ENCODE results near the gene IL17RE.
"Not testable (repeated sequence)": the region's sequence is repeated elsewhere in the genome, so short reads cannot be mapped to it uniquely, and the experiment has no call there.

The IL17RE gene

DNA sequence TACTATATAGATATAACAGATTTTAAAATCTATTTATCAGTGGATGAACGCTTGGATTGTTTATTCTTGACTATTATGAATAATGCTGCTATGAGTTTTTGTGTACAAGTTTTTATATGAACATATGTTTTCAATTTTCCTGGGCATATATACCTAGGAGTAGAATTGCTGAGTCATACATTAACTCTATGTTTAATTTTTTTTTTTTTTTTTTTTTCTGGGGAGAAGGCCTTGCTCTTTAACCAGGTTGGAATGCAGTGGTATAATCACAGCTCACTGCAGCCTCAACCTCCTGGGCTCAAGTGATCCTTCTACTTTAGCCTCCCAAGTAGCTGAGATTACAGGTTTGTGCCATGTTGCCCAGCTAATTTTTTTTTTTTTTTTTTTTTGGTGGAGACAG is 31.7 kb upstream of the IL17RE start:
- no peak overlapping the region for H3K4me3 ChIP-seq (replicated peaks; ENCODE audit: low read depth, low read length)
- DNase-seq (ENCODE audit: extremely low read depth, low read depth) = peak; percentile 51
- TF ChIP-seq, protein P1, sequence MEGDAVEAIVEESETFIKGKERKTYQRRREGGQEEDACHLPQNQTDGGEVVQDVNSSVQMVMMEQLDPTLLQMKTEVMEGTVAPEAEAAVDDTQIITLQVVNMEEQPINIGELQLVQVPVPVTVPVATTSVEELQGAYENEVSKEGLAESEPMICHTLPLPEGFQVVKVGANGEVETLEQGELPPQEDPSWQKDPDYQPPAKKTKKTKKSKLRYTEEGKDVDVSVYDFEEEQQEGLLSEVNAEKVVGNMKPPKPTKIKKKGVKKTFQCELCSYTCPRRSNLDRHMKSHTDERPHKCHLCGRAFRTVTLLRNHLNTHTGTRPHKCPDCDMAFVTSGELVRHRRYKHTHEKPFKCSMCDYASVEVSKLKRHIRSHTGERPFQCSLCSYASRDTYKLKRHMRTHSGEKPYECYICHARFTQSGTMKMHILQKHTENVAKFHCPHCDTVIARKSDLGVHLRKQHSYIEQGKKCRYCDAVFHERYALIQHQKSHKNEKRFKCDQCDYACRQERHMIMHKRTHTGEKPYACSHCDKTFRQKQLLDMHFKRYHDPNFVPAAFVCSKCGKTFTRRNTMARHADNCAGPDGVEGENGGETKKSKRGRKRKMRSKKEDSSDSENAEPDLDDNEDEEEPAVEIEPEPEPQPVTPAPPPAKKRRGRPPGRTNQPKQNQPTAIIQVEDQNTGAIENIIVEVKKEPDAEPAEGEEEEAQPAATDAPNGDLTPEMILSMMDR (IDR thresholded peaks at IDR 0.05; ENCODE audit: low read depth, low read length, missing control alignments) = no peak

DNA sequence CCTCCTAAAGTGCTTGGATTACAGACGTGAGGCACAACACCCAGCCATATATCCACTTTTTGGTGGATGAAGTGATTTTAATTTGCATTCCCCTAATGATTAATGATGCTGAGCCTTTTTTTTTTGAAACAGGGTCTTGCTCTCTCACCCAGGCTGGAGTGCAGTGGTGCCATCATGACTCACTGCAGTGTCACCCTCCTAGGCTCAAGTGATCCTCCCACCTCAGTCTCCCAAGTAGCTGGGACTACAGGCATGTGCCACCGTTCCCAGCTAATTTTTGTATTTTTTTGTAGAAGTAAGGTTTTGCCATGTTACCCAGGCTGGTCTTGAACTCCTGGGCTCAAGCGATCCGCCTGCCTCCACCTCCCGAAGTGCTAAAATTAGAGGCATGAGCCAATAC is 30.6 kb upstream of the IL17RE start:
- DNase-seq (ENCODE audit: extremely low read depth, low read depth); H3K4me3 ChIP-seq (replicated peaks; ENCODE audit: low read depth, low read length): not testable (repeated sequence)

DNA sequence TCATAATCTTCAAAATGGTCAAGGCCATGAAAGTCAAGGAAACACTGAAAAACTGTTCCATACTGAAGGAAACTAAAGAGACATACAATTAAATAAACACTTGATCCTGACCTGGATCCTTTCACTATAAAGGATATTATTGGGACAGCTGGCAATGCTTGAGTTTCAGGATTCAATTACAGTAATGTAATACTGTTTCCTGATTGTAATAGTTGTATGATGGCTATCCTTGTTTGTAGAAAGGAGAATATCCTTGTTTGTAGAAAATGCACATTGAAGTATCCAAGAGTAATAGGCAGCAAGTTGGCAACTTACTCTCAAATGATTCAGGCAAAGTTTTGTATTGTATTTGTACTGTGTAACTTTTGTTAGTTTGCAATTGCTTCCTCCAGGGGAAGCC is 27.2 kb upstream of the IL17RE start:
- no peak overlapping the region for H3K4me3 ChIP-seq (replicated peaks; ENCODE audit: low read depth, low read length)
- TF ChIP-seq, protein P1 (IDR thresholded peaks at IDR 0.05; ENCODE audit: low read depth, low read length, missing control alignments) = no peak
- no peak for DNase-seq (ENCODE audit: extremely low read depth, low read depth)

DNA sequence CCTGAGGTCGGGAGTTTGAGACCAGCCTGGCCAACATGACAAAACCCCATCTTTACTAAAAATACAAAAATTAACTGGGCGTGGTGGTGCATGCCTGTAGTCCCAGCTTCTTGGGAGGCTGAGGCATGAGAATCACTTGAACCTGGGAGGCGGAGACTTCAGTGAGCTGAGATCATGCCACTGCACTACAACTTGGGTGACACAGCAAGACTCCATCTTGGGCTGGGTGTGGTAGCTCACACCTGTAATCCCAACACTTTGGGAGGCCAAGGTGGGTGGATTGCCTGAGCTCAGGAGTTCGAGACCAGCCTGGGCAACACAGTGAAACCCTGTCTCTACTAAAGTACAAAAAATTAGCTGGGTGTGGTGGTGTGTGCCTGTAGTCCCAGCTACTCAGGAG is 26.4 kb upstream of the IL17RE start:
- not testable (repeated sequence) for H3K4me3 ChIP-seq (replicated peaks; ENCODE audit: low read depth, low read length); DNase-seq (ENCODE audit: extremely low read depth, low read depth)

DNA sequence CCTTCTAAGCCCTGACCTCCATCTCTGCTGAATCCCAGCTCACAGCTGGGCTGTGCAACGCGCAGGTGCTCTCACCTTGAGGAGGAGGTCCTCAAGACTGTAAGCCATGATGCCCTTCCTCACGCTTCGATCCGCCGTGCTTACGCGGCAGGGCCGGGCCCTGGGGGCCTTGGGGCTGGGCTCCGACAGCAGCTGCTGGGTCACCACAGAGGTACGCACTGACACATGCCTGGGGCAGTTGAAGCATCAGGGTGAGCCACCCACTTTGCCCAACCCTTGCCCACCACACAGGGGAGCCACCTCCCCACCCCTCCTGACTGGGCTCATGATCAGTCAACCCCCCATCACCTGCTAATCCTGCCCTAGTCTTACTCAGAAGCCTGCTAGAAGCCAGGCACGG is 25.7 kb upstream of the IL17RE start:
- TF ChIP-seq, protein P1 (IDR thresholded peaks at IDR 0.05; ENCODE audit: low read depth, low read length, missing control alignments) = no peak
- H3K4me3 ChIP-seq (replicated peaks; ENCODE audit: low read depth, low read length) = no peak overlapping the region
- no peak for DNase-seq (ENCODE audit: extremely low read depth, low read depth)

DNA sequence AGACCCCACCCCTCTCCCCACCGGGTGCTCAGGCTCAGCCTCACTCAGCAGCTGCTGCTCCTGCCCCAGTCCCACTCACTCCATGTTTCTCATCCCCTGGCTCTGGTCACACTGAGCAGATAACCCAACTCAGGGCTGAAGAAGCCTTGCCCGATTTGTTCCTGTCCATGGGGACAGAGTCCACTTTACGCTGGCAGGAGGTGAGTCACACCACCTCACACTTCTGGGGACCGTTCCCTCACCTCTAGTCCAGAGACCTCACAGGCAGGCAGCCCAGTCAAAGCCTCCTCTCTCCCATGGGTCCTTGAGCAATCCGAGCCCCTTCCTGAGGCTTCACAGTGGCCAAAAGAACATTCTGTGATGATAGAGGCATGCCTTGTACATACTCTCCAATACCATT is 23.9 kb upstream of the IL17RE start:
- TF ChIP-seq, protein P1 (IDR thresholded peaks at IDR 0.05; ENCODE audit: low read depth, low read length, missing control alignments) = no peak
- no peak overlapping the region for H3K4me3 ChIP-seq (replicated peaks; ENCODE audit: low read depth, low read length)
- DNase-seq (ENCODE audit: extremely low read depth, low read depth) = no peak

DNA sequence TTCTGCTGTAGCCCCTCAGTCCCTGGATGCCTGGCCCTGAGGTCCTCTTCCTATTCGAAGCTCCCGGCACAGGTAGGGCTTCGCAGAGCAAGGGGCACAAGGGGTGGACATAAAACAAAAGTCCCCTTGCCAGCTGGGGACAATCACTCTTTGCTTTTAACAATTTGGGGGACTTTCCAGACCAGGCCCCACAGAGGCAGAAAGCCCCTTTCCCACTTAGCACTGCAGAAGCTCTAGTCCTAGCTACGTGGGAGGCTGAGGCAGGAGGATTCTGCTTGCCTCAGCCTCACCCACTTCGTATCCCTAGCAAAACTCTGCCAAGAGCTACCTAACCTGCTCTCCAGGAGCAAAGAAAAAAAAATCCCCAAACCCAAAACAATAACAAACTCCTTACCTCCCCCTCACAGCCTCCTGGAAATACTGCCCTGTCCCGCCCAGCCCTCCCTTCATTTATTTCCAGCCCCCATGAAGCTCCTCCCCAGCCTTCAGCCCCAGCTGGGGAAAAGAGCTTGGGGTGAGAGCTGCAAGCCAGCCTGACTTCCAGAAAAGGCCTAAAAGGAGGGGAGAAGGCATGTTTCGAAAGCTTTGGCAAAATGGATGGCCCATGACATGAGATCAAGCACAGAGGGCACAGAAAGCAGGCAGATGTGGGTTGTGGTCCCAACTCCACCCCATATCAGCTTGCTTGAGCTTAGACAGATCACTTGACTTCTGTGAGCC is 22.7 kb upstream of the IL17RE start, which contains the start of gene CIDEC:
CIDEC (minus strand) TSS at position 424 of the 720 bp plus-strand sequence. CDS start 1,767 bp downstream, outside the sequence.
- TF ChIP-seq, protein P1 (IDR thresholded peaks at IDR 0.05; ENCODE audit: low read depth, low read length, missing control alignments) = no peak
- no peak within 1 kb of the TSS for H3K4me3 ChIP-seq (replicated peaks; ENCODE audit: low read depth, low read length)
- DNase-seq (ENCODE audit: extremely low read depth, low read depth) = no peak

DNA sequence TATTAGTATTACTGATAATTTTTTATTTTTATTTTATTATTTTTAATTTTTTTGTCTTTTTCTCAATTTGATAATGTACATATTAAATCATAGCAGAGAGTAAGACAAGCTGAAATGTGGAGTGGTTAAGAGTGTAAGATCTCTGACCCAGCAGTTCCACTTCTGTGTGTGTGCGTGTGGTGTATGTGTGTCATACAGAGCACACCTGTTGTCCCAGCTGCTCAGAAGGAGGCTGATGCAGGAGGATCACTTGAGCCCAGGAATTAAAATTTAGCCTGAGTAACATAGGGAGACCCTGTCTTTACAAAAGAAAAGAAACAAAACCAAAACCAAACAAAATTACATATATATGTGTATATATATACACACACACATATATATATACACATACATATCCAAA is 21.2 kb upstream of the IL17RE start:
- DNase-seq (ENCODE audit: extremely low read depth, low read depth) = no peak
- TF ChIP-seq, protein P1 (IDR thresholded peaks at IDR 0.05; ENCODE audit: low read depth, low read length, missing control alignments) = no peak
- H3K4me3 ChIP-seq (replicated peaks; ENCODE audit: low read depth, low read length) = no peak overlapping the region
